HG03039 (cell line): ENCODE data around the gene GHR.
"Not testable (repeated sequence)": the region's sequence is repeated elsewhere in the genome, so short reads cannot be mapped to it uniquely, and the experiment has no call there.

Source experiments
- ATAC-seq: cut with Tn5 transposase; IDR thresholded peaks from one replicate; pipeline ENCODE4 v1.9.1; 2021; ENCODE audit warnings: mild to moderate bottlenecking, moderate library complexity; ENCODE audit not compliant: unreplicated experiment

GHR gene

DNA sequence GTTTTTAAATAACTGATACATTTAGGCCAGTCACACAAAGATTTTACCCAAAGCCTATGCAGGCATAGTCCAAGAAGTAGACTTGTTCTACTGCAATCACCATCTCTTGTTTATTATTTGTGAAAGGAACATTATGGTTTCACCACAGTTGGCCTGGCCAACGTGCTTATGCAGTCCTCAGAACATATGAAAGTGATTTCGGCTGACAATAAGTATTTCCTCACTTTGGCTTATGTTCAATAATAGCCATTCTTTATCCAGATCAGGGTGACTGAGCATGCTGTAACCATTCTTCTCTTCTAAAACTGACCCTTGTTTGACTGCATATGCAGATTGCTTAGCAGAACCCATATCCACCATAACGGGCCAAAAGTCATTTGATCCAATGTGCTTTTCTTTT lies 256.8 kb downstream of the GHR start:
- ATAC-seq: no peak

DNA sequence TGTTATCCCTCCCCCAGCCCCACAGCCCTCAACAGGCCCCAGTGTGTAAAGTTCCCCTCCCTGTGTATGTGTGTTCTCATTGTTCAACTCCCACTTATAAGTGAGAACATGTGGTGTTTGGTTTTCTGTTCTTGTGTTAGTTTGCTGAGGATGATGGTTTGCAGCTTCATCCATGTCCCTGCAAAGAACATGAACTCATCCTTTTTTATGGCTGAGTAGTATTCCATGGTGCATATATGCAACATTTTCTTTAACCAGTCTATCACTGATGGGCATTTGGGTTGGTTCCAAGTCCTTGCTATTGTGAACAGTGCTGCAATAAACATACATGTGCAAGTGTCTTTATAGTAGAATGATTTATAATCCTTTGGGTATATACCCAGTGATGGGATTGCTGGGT lies 261.8 kb downstream of the GHR start:
- not testable (repeated sequence) for ATAC-seq

DNA sequence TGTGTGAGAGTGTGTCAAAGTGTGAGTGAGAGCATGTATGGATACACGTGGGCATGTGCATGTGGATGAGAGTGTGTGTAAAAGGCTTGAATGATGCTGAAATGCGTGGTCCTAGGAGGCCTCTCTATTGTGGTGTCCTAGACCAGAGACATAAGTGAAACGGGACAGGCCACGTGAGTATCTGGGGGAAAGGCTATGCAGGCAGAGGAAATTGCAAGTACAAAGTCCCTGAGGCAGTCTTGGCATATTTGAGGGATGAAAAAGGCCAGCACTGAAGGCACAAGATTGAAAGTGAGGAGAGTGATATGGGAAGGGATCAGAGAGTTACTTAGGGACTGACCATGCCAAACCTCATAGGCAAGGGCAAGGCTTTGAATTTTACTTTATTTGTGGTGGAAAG lies 266.2 kb downstream of the GHR start:
- ATAC-seq: no peak

DNA sequence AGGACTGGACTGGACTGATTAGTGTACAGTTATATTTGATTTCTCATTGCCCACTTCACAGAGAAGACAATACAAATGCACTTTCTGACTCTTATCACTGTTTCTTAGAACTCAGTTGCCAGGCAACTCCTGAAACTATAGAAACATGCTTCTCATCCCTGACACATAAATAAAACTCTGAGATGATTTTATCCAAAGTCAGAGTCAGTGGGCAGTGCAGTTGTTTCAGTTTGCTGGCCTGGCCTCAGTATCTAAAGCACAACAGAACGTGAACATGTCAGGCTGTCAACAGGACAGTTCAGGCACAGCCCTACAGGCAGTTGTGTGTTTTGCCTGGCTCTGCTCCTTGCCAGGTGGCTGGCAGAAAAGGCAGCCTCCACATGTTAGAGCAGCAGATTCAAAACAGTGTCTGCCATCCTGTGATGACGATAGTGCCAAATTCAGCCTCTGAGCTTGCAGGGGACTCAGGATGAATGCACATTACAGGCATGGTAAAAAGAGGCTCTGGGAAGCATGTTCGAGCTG lies 268.2 kb downstream of the GHR start:
- no peak for ATAC-seq

DNA sequence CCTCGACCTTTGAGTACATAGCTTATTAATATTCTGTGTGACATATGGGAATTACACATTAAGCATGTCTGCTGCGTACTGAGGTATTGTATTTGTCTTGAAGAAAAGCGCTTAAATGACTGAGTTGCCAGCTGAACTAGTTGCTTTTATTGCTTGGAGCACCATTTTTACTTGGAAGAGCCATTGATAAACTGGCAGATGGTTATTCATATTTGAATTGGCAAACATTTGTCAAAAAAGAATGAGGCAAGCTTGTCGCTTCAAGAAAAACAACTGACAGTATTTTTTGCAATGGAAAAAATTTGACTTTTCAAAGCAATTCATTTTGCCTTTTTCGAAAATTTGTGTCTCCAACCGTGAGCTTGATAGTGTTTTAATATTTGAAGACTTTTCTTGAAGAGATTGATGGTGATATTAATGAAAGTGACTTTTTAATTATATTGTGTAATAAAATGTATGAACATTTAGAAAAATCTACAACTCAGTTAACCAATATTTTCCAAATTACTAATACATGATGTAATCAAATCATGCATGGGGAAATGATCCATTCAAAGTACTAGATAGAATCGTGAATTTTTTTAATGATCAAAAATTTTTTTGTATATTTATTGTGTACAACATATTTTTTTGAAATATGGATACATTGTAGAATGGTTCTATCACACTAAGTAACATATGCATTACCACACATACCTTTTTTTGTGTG lies 278.3 kb downstream of the GHR start:
- no peak for ATAC-seq

DNA sequence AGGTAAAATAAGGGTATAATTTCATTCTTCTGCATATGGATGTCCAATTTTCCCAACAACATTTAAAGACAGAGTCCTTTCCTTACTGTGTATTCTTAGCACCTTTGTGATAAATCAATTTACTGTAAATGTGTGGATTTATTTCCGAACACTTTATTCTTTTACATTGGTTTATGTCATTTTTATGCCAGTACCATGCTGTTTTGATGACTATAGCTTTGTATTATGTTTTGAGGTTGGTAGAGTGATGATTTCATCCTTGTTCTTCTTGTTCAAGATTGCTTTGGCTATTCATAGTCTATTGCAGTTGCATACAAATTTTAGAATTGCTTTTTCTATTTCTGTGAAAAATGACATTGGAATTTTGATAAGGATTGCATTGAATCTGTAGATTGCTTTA lies 280.0 kb downstream of the GHR start:
- no peak for ATAC-seq

DNA sequence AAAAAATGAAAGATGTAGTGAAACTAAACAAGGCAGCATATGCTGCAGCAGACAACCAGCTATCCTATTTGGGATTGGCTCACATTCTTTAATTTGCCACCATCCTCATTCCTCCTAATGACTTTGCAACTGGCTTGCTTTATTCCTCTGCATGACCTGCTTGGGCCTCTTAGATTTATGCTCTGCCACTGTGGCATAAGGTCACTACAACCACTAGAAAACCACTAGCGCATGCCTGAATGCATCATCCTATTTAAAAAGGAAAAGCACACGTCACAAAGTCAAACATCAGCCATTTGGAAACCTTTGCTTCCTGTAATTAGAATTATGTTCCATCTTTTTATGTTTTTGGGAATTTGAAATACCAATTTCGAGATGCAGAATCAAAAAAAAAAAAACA lies 292.5 kb downstream of the GHR start:
- ATAC-seq: no peak

DNA sequence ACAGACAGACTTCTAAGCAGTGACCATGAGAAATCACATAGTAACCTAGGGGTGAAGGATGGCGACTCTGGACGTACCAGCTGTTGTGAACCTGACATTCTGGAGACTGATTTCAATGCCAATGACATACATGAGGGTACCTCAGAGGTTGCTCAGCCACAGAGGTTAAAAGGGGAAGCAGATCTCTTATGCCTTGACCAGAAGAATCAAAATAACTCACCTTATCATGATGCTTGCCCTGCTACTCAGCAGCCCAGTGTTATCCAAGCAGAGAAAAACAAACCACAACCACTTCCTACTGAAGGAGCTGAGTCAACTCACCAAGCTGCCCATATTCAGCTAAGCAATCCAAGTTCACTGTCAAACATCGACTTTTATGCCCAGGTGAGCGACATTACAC lies 295.4 kb downstream of the GHR start:
- peak; percentile 69 for ATAC-seq

DNA sequence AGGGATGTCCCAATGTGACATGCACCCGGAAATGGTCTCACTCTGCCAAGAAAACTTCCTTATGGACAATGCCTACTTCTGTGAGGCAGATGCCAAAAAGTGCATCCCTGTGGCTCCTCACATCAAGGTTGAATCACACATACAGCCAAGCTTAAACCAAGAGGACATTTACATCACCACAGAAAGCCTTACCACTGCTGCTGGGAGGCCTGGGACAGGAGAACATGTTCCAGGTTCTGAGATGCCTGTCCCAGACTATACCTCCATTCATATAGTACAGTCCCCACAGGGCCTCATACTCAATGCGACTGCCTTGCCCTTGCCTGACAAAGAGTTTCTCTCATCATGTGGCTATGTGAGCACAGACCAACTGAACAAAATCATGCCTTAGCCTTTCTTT lies 295.8 kb downstream of the GHR start:
- ATAC-seq: no peak

DNA sequence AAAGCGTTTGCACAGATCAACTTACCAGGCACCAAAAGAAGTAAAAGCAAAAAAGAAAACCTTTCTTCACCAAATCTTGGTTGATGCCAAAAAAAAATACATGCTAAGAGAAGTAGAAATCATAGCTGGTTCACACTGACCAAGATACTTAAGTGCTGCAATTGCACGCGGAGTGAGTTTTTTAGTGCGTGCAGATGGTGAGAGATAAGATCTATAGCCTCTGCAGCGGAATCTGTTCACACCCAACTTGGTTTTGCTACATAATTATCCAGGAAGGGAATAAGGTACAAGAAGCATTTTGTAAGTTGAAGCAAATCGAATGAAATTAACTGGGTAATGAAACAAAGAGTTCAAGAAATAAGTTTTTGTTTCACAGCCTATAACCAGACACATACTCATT lies 297.0 kb downstream of the GHR start:
- no peak for ATAC-seq

DNA sequence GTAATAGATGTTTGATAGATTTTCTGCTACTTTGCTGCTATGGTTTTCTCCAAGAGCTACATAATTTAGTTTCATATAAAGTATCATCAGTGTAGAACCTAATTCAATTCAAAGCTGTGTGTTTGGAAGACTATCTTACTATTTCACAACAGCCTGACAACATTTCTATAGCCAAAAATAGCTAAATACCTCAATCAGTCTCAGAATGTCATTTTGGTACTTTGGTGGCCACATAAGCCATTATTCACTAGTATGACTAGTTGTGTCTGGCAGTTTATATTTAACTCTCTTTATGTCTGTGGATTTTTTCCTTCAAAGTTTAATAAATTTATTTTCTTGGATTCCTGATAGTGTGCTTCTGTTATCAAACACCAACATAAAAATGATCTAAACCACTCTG lies 298.2 kb downstream of the GHR start:
- ATAC-seq: no peak

DNA sequence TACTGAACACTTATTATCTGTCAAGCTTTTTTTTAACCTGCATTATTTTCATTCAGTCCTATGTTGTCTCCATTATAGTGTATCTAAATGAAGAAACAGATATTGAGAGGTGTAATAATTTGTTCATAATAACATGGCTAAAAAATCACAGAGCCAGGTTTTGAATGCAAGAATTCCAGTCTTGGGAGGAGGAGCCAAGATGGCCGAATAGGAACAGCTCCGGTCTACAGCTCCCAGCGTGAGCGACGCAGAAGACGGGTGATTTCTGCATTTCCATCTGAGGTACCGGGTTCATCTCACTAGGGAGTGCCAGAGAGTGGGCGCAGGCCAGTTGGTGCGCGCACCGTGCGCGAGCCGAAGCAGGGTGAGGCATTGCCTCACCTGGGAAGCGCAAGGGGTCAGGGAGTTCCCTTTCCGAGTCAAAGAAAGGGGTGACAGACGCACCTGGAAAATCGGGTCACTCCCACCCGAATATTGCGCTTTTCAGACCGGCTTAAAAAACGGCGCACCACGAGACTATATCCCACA lies 311.4 kb downstream of the GHR start:
- not testable (repeated sequence) for ATAC-seq

DNA sequence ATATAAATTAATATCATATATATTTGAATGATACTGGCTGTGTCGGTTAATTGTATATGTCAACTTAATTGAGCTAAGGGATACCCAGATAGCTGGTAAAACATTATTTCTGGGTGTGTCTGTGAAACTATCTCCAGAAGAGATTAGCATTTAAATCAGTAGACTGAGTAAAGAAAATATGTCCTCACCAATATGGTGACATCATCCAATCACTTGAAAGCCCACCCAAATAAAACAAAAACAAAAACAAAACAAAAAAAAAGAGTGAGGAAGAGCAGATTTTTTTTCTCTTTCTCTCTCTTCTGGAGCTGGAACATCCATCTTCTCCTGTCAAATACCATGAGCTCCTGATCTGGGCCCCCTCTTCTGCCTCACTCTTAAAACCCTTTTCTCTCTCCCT lies 317.7 kb downstream of the GHR start:
- ATAC-seq: no peak

DNA sequence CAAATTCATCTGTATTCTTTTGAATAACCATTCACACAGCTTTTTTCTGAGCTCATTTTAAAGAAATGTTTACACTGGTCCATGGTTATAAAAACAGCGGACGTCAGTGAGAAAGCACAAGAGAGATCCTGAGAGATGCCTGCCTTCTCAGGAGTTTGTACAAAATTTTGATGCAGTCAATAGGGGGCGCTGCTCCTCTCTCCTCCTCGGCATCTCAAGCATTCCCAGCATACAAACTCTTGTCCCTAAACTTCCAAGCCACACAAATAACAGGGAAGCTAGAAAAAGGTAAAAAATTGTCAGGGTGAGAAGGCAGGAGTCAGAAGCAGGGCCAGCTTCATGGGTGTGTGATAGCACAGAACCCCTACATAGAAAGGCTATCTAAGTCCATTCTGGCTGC lies 322.2 kb downstream of the GHR start:
- ATAC-seq: no peak

DNA sequence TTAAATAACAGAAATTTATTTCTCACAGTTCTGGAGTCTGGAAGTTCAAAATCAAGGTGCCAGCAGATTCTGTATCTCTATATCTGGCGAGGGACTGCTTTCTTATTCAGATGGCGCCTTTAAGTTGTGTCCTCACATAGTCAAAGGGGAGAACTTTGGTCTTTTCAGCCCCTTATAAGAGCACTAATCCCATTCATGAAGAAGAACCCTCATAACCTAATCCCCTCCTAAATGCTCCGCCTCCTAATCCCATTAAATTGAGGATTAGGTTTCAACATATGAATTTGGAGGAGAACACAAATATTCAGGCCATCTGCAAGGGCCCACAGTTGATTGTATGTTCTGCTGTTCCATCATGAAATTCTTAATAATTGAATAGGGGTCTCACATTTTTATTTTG lies 322.6 kb downstream of the GHR start:
- ATAC-seq: no peak

DNA sequence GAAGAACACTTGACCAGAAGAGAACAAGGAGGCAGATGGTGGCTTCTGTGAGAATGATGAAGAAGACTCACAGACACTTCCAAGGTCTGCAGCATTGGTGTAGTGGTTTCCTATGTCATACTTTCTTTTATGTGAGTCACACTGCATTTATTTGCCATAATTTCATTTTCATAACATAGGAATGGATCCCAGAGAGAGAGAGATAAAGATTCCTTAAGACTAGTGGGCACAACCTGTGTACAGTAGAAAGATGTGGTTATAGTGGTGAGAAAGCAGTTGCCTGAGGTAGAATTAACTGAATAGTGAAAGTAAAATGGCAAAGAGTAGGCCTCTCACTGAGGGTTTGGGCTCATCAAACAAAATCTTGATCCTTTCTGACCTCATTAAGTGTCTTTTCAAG lies 325.8 kb downstream of the GHR start:
- no peak for ATAC-seq

DNA sequence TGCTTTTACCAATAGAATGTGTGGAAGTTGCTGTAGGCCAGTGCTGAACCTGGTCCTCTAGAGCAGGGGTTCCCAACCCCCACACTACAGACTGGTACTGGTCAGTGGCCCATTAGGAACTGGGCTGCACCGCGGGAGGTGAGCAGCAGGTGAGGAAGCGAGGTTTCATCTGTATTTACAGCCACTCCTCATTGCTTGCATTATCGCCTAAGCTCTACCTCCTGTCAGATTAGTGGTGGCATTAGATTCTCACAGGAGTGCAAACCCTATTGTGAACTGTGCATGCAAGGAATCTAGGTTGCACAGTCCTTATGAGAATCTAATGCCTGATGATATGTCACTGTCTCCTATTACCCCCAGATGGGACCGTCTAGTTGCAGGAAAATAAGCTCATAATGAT lies 327.3 kb downstream of the GHR start:
- ATAC-seq: no peak

DNA sequence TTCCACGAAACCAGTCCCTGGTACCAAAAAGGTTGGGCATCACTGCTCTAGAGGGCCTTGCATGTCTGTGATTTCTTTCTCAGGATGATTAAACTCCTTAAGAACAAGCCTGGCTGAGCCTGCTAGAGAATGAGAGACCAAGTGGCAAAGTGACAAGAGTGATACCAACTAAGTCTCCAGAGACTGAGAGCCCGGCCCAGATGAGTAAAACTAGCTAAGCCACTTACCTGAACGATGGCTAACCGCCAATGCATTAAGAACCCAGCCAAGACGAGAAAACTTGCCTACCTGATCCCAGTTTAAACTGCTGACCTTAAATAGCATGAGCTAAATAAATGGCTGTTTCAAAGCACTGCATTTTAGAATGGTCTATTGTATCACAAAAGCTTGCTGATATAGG lies 327.8 kb downstream of the GHR start:
- ATAC-seq: no peak

DNA sequence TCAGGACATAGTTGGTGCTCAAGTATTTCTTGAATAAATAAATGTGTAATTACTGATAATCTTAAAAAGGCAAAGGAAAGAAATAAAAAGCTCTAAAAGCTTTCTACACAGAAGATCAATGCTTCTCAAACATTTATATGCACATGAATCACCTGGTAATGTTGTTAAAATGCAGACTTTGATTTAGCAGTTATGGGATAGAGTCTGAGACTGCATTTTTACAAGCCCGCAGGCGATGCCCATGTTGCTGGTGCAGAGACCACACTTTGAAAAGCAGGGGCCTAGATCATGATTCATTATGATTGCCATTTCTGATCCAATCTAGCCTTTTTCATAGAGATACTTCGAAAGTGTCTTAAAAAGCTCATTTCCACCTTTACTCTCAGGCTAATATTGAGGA lies 329.9 kb downstream of the GHR start:
- ATAC-seq: no peak

DNA sequence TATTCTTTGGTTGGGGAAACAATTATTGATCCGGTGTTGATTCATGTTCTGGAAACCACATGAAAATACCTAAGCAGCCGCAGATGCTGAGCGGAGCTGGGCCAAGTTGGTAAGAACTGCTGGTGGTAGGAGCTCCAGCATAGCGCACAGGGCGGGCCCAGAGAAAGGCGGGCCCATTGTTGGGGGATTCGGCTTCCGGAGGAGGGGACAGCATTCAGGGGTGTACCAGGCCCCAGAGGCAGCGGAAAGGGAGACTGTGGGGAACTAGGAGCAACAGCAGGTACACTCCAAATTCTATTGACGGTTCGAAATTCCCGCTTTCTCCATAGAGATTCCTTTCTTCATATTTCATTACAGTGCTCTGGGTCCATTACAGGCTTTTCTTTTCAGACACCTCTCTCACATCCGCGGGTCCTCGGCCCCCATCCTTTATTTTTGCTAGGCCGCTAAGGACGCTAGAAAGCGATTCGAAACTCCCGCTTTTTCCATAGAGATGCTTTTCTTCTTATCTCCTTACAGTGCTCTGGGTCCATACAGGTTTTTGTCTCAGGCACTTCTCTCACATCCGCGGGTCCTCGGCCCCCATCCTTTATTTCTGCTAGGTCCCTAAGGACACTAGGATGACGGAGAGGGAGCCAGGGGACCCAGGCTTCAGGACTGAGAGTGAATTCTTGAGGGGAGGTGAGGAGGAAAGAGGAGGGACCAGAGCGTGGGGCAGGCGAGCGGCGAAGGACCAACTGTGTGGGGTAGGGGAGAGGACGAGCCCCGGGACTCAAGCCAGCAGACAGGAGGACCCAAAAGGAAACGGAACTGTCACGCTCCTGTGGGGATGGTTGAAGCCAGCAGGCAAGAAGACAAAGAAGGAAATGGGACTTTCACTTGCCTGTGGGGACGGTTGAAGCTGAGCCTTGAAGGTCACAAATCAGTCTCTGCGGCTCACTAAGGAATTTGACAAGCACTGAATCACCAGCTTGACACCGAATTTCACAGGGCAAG lies 333.7 kb downstream of the GHR start, which contains the start of gene CCDC152:
TSS of gene CCDC152 (plus strand) at position 213 of the 996 bp plus-strand sequence. CDS start 2,304 bp downstream, outside the sequence.
- peak; percentile 91 for ATAC-seq

DNA sequence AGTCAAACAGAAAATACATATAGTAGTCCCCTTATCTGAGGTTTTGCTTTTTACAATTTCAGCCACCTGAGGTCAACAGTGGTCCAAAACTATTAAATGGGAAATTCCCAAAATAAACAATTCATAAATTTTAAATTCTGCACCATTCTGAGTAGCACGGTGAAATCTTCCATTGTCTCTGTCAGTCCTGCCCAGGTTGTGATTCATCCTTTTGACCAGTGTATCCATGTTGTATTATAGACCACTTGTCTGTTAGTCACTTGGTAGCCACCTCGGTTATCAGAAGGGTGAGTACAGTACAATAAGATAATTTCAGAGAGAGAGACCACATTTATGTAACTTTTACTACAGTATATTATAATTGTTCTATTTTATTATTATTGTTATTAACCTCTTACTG lies 336.2 kb downstream of the GHR start:
- ATAC-seq: no peak

DNA sequence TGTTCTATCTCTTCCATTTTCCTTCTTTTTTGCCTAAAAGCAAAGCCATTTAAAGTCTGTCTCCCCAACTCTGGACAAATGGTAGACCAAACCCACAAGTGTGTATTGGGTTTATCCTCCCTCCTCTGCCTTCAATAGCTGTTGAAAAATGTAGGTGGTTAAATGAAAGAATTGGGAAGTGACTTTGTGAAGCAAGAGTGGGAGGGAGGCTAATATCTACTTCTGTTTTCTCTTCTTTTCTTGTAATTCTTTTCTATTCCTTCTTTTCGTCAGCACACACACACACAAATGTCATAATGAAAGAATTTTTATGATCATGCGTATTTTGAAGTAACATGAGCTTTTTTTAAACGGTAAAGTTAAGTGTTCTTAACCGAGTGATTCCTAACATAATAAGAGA lies 337.2 kb downstream of the GHR start:
- no peak for ATAC-seq
